ENCODE results near the gene XNDC1N.
"Not testable (repeated sequence)": the region's sequence is repeated elsewhere in the genome, so short reads cannot be mapped to it uniquely, and the experiment has no call there.

Gene XNDC1N

DNA sequence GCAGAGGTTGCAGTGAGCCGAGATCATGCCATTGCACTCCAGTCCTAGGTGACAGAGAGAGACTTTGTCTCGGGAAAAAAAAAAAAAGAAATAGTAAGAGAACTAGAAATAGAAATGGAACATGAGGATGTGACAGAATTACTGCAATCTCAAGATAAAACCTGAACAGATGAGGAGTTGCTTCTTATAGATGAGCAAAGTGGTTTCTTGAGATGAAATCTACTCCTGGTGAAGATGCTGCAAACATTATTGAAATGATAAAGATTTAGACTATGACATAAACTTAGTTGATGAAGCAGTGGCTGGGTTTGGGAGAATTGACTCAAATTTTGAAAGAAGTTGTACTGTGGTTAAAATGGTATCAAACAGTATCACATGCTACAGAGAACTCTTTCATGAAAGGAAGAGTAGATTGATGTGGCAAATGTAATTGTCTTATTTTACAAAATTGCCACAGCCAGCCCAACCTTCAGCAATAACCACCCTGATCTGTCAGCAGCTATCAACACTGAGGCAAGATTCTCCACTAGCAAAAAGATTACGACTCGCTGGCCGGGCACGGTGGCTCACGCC lies 13.7 kb downstream of the XNDC1N start:
- no peak for DNase-seq (ENCODE audit: low read depth)
- TF ChIP-seq, protein P1, sequence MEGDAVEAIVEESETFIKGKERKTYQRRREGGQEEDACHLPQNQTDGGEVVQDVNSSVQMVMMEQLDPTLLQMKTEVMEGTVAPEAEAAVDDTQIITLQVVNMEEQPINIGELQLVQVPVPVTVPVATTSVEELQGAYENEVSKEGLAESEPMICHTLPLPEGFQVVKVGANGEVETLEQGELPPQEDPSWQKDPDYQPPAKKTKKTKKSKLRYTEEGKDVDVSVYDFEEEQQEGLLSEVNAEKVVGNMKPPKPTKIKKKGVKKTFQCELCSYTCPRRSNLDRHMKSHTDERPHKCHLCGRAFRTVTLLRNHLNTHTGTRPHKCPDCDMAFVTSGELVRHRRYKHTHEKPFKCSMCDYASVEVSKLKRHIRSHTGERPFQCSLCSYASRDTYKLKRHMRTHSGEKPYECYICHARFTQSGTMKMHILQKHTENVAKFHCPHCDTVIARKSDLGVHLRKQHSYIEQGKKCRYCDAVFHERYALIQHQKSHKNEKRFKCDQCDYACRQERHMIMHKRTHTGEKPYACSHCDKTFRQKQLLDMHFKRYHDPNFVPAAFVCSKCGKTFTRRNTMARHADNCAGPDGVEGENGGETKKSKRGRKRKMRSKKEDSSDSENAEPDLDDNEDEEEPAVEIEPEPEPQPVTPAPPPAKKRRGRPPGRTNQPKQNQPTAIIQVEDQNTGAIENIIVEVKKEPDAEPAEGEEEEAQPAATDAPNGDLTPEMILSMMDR (IDR thresholded peaks at IDR 0.05; ENCODE audit: insufficient read depth, low read depth, low read length, missing control alignments) = no peak
- no peak overlapping the region for H3K4me3 ChIP-seq (ENCODE audit: low read length)

- DNase-seq (ENCODE audit: low read depth) = no peak
- TF ChIP-seq, protein P1 (IDR thresholded peaks at IDR 0.05; ENCODE audit: insufficient read depth, low read depth, low read length, missing control alignments) = no peak
- H3K4me3 ChIP-seq (ENCODE audit: low read length) = no peak overlapping the region
These were observed 14.5 kb downstream of the XNDC1N start for GRCh38 chr11:71913756-71914526.

DNA sequence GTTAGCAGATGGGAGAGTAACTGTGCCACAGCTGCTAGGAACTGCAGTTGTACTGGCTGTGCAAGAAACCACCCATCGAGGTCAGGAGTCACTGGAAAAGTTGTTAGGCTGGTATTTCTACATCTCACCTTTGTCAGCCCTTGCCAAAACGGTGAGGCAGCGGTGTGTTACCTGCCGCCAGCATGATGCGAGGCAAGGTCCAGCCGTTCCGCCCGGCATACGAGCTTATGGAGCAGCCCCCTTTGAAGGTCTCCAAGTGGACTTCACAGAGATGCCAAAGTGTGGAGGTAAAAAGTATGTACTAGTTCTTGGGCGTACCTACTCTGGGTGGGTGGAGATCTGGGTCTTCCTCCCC lies 16.4 kb downstream of the XNDC1N start:
- not testable (repeated sequence) for H3K4me3 ChIP-seq (ENCODE audit: low read length)
- peak; percentile 14 for DNase-seq (ENCODE audit: low read depth)

DNA sequence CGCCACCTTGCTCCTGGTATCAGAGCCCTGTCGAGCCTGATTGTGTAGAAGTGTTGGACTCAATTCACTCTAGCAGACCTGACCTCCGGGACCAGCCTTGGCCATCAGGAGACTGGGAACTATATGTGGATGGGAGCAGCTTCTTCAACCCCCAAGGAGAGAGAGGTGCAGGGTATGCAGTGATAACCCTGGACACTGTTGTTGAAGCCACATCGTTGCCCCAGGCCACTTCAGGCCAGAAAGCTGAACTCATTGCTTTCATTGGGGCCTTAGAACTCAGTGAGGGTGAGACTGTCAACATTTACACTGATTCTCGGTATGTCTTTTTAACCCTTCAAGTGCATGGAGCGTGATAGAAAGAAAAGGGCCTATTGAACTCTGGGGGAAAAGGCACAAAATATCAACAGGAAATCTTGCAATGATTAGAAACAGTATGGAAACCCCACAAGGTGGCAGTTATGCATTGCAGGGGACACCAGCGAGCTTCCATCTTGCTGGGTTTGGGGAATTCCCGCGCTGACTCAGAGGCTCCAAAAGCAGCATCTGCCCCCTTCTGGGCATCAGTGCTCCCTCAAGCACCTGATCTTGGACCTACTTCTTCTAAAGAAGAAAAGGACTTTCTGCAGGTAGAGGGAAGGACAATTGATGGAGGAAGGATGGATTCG lies 16.9 kb downstream of the XNDC1N start:
- not testable (repeated sequence) for H3K4me3 ChIP-seq (ENCODE audit: low read length)
- peak; percentile 41 for DNase-seq (ENCODE audit: low read depth)

DNA sequence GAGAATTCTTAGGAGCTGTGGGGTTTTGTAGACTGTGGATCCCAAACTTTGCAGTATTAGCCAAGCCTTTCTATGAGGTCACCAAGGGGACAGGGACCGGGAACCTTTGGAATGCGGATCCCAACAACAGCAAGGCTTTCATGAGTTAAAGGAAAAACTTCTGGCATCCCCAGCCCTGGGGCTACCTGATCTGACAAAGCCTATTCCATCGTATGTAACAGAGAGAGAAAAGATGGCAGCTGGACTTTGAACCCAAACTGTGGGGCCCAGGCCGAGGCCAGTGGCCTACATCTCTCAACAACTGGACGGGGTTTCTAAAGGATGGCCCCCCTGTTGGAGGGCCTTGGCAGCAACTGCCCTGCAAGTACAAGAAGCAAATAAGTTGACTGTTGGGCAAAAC lies 17.6 kb downstream of the XNDC1N start:
- not testable (repeated sequence) for DNase-seq (ENCODE audit: low read depth); H3K4me3 ChIP-seq (ENCODE audit: low read length)

DNA sequence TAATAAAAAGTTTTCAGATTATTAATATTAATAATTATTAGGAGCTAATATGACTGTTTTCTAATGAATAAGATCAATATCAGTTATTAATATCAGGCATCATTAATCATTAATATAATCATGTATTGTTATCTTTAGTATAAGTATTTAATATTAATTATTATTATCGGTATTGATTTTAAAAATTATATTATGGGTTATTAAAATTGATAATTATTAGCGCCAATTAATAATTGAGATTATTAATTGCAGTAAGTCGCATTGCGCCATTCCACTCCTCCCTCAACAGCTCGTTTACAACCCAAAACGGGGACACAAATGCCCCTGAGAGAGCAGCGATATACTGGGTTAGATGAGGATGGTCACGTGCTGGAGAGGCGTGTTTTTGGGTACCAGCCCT lies 20.2 kb downstream of the XNDC1N start:
- DNase-seq (ENCODE audit: low read depth) = no peak
- H3K4me3 ChIP-seq (ENCODE audit: low read length) = no peak overlapping the region
- TF ChIP-seq, protein P1 (IDR thresholded peaks at IDR 0.05; ENCODE audit: insufficient read depth, low read depth, low read length, missing control alignments) = no peak

- not testable (repeated sequence) for DNase-seq (ENCODE audit: low read depth); H3K4me3 ChIP-seq (ENCODE audit: low read length)
These were observed 27.3 kb downstream of the XNDC1N start for GRCh38 chr11:71901137-71901536.

- no peak overlapping the region for H3K4me3 ChIP-seq (ENCODE audit: low read length)
- no peak for DNase-seq (ENCODE audit: low read depth)
- TF ChIP-seq, protein P1 (IDR thresholded peaks at IDR 0.05; ENCODE audit: insufficient read depth, low read depth, low read length, missing control alignments) = no peak
These were observed 32.4 kb downstream of the XNDC1N start for GRCh38 chr11:71895961-71896360.

- DNase-seq (ENCODE audit: low read depth) = peak; percentile 8
- H3K4me3 ChIP-seq (ENCODE audit: low read length) = not testable (repeated sequence)
These were observed 39.1 kb downstream of the XNDC1N start for GRCh38 chr11:71889181-71889872.

DNA sequence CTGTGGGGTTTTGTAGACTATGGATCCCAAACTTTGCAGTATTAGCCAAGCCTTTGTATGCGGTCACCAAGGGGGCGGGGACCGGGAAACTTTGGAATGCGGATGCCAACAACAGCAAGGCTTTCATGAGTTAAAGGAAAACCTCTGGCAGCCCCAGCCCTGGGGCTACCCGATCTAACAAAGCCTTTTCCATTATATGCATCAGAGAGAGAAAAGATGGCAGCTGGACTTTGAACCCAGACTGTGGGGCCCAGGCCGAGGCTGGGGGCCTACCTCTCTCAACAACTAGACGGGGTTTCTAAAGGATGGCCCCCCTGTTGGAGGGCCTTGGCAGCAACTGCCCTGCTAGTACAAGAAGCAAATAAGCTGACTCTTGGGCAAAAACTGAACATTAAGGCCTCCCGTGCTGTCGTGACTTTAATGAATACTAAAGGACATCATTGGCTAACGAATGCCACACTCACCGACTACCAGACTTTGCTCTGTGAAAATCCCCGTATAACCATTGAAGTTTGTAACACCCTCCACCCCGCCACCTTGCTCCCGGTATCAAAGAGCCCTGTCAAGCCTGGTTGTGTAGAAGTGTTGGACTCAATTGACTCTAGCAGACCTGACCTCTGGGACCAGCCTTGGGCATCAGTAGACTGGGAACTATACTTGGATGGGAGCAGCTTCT lies 39.9 kb downstream of the XNDC1N start:
- H3K4me3 ChIP-seq (ENCODE audit: low read length) = not testable (repeated sequence)
- DNase-seq (ENCODE audit: low read depth) = peak; percentile 61

DNA sequence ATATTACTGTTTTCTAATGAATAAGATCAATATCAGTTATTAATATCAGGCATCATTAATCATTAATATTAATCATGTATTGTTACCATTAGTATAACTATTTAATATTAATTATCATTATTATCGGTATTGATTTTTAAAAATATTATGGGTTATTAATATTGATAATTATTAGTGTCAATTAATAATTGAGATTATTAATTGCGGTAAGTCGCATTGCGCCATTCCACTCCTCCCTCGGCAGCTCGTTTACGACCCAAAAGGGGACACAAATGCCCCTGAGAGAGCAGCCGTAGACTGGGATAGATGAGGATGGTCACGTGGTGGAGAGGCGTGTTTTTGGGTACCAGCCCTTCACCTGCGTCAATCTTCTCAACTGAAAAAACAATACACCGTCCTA lies 42.6 kb downstream of the XNDC1N start:
- DNase-seq (ENCODE audit: low read depth); H3K4me3 ChIP-seq (ENCODE audit: low read length): not testable (repeated sequence)
